Inflammatory macrophage (primary cell): ENCODE results near the gene CEP41.

Experiments used
- DNase-seq, 2 donors: peaks; one replicate each; pipeline ENCODE4 v3.0.0-alpha.2; 2020 to 2022

The CEP41 gene

GRCh38 chr7:130417213-130417612, 23.6 kb downstream of the CEP41 start:
- no peak for DNase-seq

- no peak for DNase-seq
Observed at GRCh38 chr7:130415006-130415405, 25.8 kb downstream of the CEP41 start.

GRCh38 chr7:130413201-130413600, 27.6 kb downstream of the CEP41 start:
- no peak for DNase-seq

GRCh38 chr7:130410868-130411541, 29.8 kb downstream of the CEP41 start:
- no peak for DNase-seq

GRCh38 chr7:130409712-130410072, 31.1 kb downstream of the CEP41 start:
- no peak for DNase-seq

- DNase-seq = no peak
Observed at GRCh38 chr7:130409067-130409711, 31.6 kb downstream of the CEP41 start.

GRCh38 chr7:130405003-130405402, 35.8 kb downstream of the CEP41 start:
- no peak for DNase-seq

GRCh38 chr7:130401578-130401977, 39.2 kb downstream of the CEP41 start:
- DNase-seq = no peak

GRCh38 chr7:130401101-130401500, 39.7 kb downstream of the CEP41 start:
- DNase-seq = no peak

GRCh38 chr7:130400120-130400572, 40.7 kb downstream of the CEP41 start:
- DNase-seq = no peak

- DNase-seq = peak; percentile 17 to 31
Observed at GRCh38 chr7:130398526-130399090, 42.2 kb downstream of the CEP41 start.

- no peak for DNase-seq
Observed at GRCh38 chr7:130397758-130398073, 43.1 kb downstream of the CEP41 start.

- DNase-seq = no peak
Observed at GRCh38 chr7:130397051-130397757, 43.6 kb downstream of the CEP41 start.

- DNase-seq = no peak
Observed at GRCh38 chr7:130396109-130396508, 44.7 kb downstream of the CEP41 start.

- DNase-seq = no peak
Observed at GRCh38 chr7:130395421-130395820, 45.4 kb downstream of the CEP41 start.

- DNase-seq = no peak
Observed at GRCh38 chr7:130394421-130395195, 46.2 kb downstream of the CEP41 start.

GRCh38 chr7:130393841-130394411, 46.9 kb downstream of the CEP41 start:
- DNase-seq = peak; percentile 8 to 51

- DNase-seq = no peak
Observed at GRCh38 chr7:130393101-130393561, 47.7 kb downstream of the CEP41 start.

- DNase-seq = no peak
Observed at GRCh38 chr7:130390486-130390885, 50.3 kb downstream of the CEP41 start.

GRCh38 chr7:130388671-130389070, 52.1 kb downstream of the CEP41 start:
- DNase-seq = no peak

- peak in 1 of 2 donors; percentile 15 for DNase-seq
Observed at GRCh38 chr7:130387628-130388403, 53.0 kb downstream of the CEP41 start.

GRCh38 chr7:130387306-130387627, 53.5 kb downstream of the CEP41 start:
- DNase-seq = no peak
